CD14-positive monocyte (primary cell): ENCODE data around the gene ITIH3. TPM values are rescaled to one million over a fixed set of nuclear protein-coding genes. Genes with fewer than 3 reads are reported as not detected.

Source experiments
- DNase-seq, 3 donors: peaks; one replicate each; pipeline ENCODE4 v3.0.0-alpha.2; 2011 to 2022
- H2AFZ ChIP-seq: 2 replicates; pipeline ENCODE4 v1.6.0; 2012; ENCODE audit warnings: mild to moderate bottlenecking, low read depth, low read length, inconsistent platforms; ENCODE audit not compliant: insufficient read depth, poor library complexity, severe bottlenecking
- H3K27ac ChIP-seq, 2 donors: 1 replicate in 1 of 2; 2 replicates in 1 of 2; pipeline ENCODE4 v1.5.1; 2012 to 2013; ENCODE audit warnings: low read length in 2 of 2, control low read depth in 1 of 2, inconsistent platforms in 1 of 2, low read depth in 1 of 2, mild to moderate bottlenecking in 1 of 2
- H3K27me3 ChIP-seq, 2 donors: one replicate each; pipeline versions ENCODE4 v1.6.0 to v1.6.1; 2011 to 2013; ENCODE audit warnings: low read length in 2 of 2; ENCODE audit not compliant: control insufficient read depth in 2 of 2, insufficient read depth in 2 of 2
- H3K36me3 ChIP-seq, 2 donors: replicated peaks in 1 of 2; 1 replicate in 1 of 2; 2 replicates in 1 of 2; pipeline versions ENCODE4 v1.5.1 to v1.6.1; 2012 to 2013; ENCODE audit warnings: low read length in 2 of 2, control low read depth in 1 of 2, inconsistent platforms in 1 of 2, mild to moderate bottlenecking in 1 of 2; ENCODE audit not compliant: insufficient read depth in 2 of 2, control insufficient read depth in 1 of 2
- H3K4me1 ChIP-seq, 2 donors: 1 replicate in 1 of 2; 2 replicates in 1 of 2; pipeline versions ENCODE4 v1.5.1 to v1.6.1; 2012 to 2013; ENCODE audit warnings: low read length in 2 of 2, control low read depth in 1 of 2, inconsistent platforms in 1 of 2, mild to moderate bottlenecking in 1 of 2, moderate library complexity in 1 of 2; ENCODE audit not compliant: insufficient read depth in 2 of 2, control insufficient read depth in 1 of 2
- H3K4me2 ChIP-seq: replicated peaks from 2 replicates; pipeline ENCODE3; 2012; ENCODE audit warnings: low read length, moderate library complexity, mild to moderate bottlenecking; ENCODE audit not compliant: poor library complexity, severe bottlenecking; ENCODE audit errors: extremely low read depth
- H3K4me3 ChIP-seq, 3 experiments: fragments of 200-600 bp in 1 of 3; sonication (generic) in 1 of 3; replicated peaks in 1 of 3; 1 replicate in 2 of 3; 2 replicates in 1 of 3; pipeline ENCODE4 v1.5.1; 2011 to 2013; ENCODE audit warnings: low read length in 3 of 3, mild to moderate bottlenecking in 3 of 3, control low read depth in 2 of 3, low read depth in 2 of 3, inconsistent platforms in 1 of 3, moderate library complexity in 1 of 3
- H3K79me2 ChIP-seq: 2 replicates; pipeline ENCODE4 v1.6.0; 2012; ENCODE audit warnings: mild to moderate bottlenecking, control low read depth, inconsistent platforms, low read length, moderate library complexity; ENCODE audit not compliant: insufficient read depth
- H3K9ac ChIP-seq: 2 replicates; pipeline ENCODE4 v1.6.0; 2017; ENCODE audit warnings: low read length, mild to moderate bottlenecking; ENCODE audit not compliant: insufficient read depth, poor library complexity, severe bottlenecking
- H3K9me3 ChIP-seq, 2 donors: replicated peaks in 1 of 2; 1 replicate in 1 of 2; 2 replicates in 1 of 2; pipeline versions ENCODE4 v1.5.1 to v1.6.1; 2012 to 2013; ENCODE audit warnings: low read length in 2 of 2, control low read depth in 1 of 2; ENCODE audit not compliant: control insufficient read depth in 1 of 2, insufficient read depth in 1 of 2
- H4K20me1 ChIP-seq: 2 replicates; pipeline ENCODE4 v1.6.0; 2012; ENCODE audit warnings: mild to moderate bottlenecking, low read length, control low read depth, moderate library complexity; ENCODE audit not compliant: insufficient read depth
- H3K27ac Mint-ChIP-seq, 7 donors: one replicate each; pipeline ENCODE4 v1.8.0; 2020; ENCODE audit warnings: mild to moderate bottlenecking in 7 of 7, mixed read lengths in 7 of 7, moderate library complexity in 6 of 7, inconsistent platforms in 2 of 7
- H3K27me3 Mint-ChIP-seq, 3 donors: one replicate each; pipeline ENCODE4 v1.8.0; 2021 to 2022; ENCODE audit warnings: low read depth in 3 of 3, mild to moderate bottlenecking in 3 of 3, mixed read lengths in 3 of 3, moderate library complexity in 3 of 3, inconsistent platforms in 1 of 3
- H3K36me3 Mint-ChIP-seq, 2 donors: one replicate each; pipeline ENCODE4 v1.8.0; 2020; ENCODE audit warnings: mixed read lengths in 2 of 2, inconsistent platforms in 1 of 2, mild to moderate bottlenecking in 1 of 2
- H3K4me1 Mint-ChIP-seq: one replicate; pipeline ENCODE4 v1.8.0; 2020; ENCODE audit warnings: mild to moderate bottlenecking, mixed read lengths
- H3K4me3 Mint-ChIP-seq, 2 donors: one replicate each; pipeline ENCODE4 v1.8.0; 2020; ENCODE audit warnings: mild to moderate bottlenecking in 2 of 2, mixed read lengths in 2 of 2, moderate library complexity in 1 of 2
- H3K9me3 Mint-ChIP-seq, 7 donors: one replicate each; pipeline ENCODE4 v1.8.0; 2020 to 2022; ENCODE audit warnings: mixed read lengths in 7 of 7, mild to moderate bottlenecking in 6 of 7, moderate library complexity in 6 of 7, inconsistent platforms in 2 of 7
- CTCF ChIP-seq: fragments of 200-600 bp; IDR thresholded peaks from one replicate; pipeline ENCODE4 v1.8.0; 2022; ENCODE audit warnings: antibody characterized with exemption, mild to moderate bottlenecking
- WGBS: methylation state at CpG from one replicate; pipeline ENCODE4 v1.1.5; 2013; ENCODE audit warnings: missing lambda C conversion rate; ENCODE audit not compliant: insufficient coverage; 5-methylcytosine and 5-hydroxymethylcytosine counted together
- intact Hi-C, 2 donors: fragments of 100-400 bp; cut with micrococcal nuclease; formaldehyde crosslinking; loops; one replicate each; pipeline versions ENCODE4 v1.15.0 to v1.15.1; 2023
- polyA plus RNA-seq, 3 donors: library from polyadenylated mRNA; depleted of rRNA in 1 of 3; unstranded in 2 of 3; stranded (reverse) in 1 of 3; fragments of 300-500 nt in 2 of 3; fragments of >200 nt in 1 of 3; fragmentation: Illumina TruSeq in 2 of 3; gene quantifications; 1 replicate in 2 of 3; 2 replicates in 1 of 3; pipeline ENCODE4 v1.2.3, GENCODE V29; 2012 to 2021

Gene ITIH3
- polyA plus RNA-seq, 3 donors: 0.07 TPM; not detected in 2

- H2AFZ ChIP-seq: no peak overlapping the region
- Mint-ChIP-seq H3K9me3 (peaks cover 0 to 2% (median 0%) of the 10 kb centered on the region in 7 donors), H3K4me3 (no peak overlapping the region), H3K27me3 (peaks cover 0 to 2% (median 0%) of the 10 kb centered on the region in 3 donors), H3K27ac (peak overlapping the region in 1 of 7 donors; percentile 49), H3K4me1 (peaks cover 39% of the 10 kb centered on the region), H3K36me3 (peaks cover 59 to 84% of the 10 kb centered on the region in 2 donors)
- no peaks in the 10 kb centered on the region for H3K79me2 ChIP-seq
- 81% methylated on average over 6 of the region's 12 CpGs for WGBS
- no peak overlapping the region for H3K9ac ChIP-seq
- H3K4me3 ChIP-seq: no peak overlapping the region
- DNase-seq: no peak
- H3K27ac ChIP-seq: no peak overlapping the region
- H3K27me3 ChIP-seq: no peaks in the 10 kb centered on the region
- peaks cover 53 to 81% of the 10 kb centered on the region in 2 donors for H3K36me3 ChIP-seq
- no peak for TF ChIP-seq CTCF
- H4K20me1 ChIP-seq: no peaks in the 10 kb centered on the region
- no peak overlapping the region for H3K4me2 ChIP-seq
- intact Hi-C loops: loop anchor here in 1 of 2 donors (10.0 kb wide), 1 partner anchor 233 kb away; no protein-coding TSS in a partner anchor
- no peaks in the 10 kb centered on the region for H3K9me3 ChIP-seq
- peaks cover 33 to 36% of the 10 kb centered on the region in 2 donors for H3K4me1 ChIP-seq
Observed at GRCh38 chr3:52841981-52842340, 47.4 kb downstream of the ITIH3 start.

- no peak for TF ChIP-seq CTCF
- Mint-ChIP-seq H3K27ac (peak overlapping the region; percentile 31 to 85 (median 49)), H3K4me3 (no peak overlapping the region)
Observed at GRCh38 chr3:52842424-52842823, 47.8 kb downstream of the ITIH3 start.

More at GRCh38 chr3:52842424-52842823, 47.8 kb downstream of the ITIH3 start:
- H3K9ac ChIP-seq: no peak overlapping the region
- peaks cover 53 to 81% of the 10 kb centered on the region in 2 donors for H3K36me3 ChIP-seq
- H3K27ac ChIP-seq: peak overlapping the region in 1 of 2 donors; percentile 18
- H3K4me2 ChIP-seq: no peak overlapping the region
- H3K4me1 ChIP-seq: peaks cover 33 to 36% of the 10 kb centered on the region in 2 donors
- no peaks in the 10 kb centered on the region for H3K27me3 ChIP-seq
- 54% methylated on average over 7 of the region's 7 CpGs for whole genome bisulfite sequencing
- Mint-ChIP-seq H3K36me3 (peaks cover 63 to 86% of the 10 kb centered on the region in 2 donors), H3K27me3 (peaks cover 0 to 2% (median 0%) of the 10 kb centered on the region in 3 donors), H3K4me1 (peaks cover 39% of the 10 kb centered on the region), H3K9me3 (peaks cover 0 to 2% (median 0%) of the 10 kb centered on the region in 7 donors)
- H3K79me2 ChIP-seq: no peaks in the 10 kb centered on the region
- H3K9me3 ChIP-seq: no peaks in the 10 kb centered on the region
- H3K4me3 ChIP-seq: no peak overlapping the region
- intact Hi-C loops: loop anchor here in 1 of 2 donors (10.0 kb wide), 1 partner anchor 232 kb away; no protein-coding TSS in a partner anchor
- no peak for DNase-seq
- no peak overlapping the region for H2AFZ ChIP-seq
- no peaks in the 10 kb centered on the region for H4K20me1 ChIP-seq
